HUES48 (cell line): ENCODE results near the gene RXYLT1.

Source experiments
- H3K27ac ChIP-seq: one replicate; pipeline ENCODE4 v1.7.0; 2013; ENCODE audit warnings: low read depth, low read length, inconsistent platforms
- H3K27me3 ChIP-seq: 2 replicates; pipeline ENCODE4 v1.6.1; 2013; ENCODE audit warnings: mild to moderate bottlenecking, low read length; ENCODE audit not compliant: control insufficient read depth, insufficient read depth
- H3K36me3 ChIP-seq: 2 replicates; pipeline ENCODE4 v1.6.1; 2013; ENCODE audit warnings: low read length; ENCODE audit not compliant: control insufficient read depth, insufficient read depth
- H3K4me1 ChIP-seq: 2 replicates; pipeline ENCODE4 v1.6.1; 2013; ENCODE audit warnings: mild to moderate bottlenecking, low read length; ENCODE audit not compliant: control insufficient read depth, insufficient read depth
- H3K4me3 ChIP-seq: 2 replicates; pipeline ENCODE4 v1.5.1; 2013; ENCODE audit warnings: mild to moderate bottlenecking, low read depth, low read length
- H3K9ac ChIP-seq: 2 replicates; pipeline ENCODE4 v1.6.1; 2013; ENCODE audit warnings: mild to moderate bottlenecking, low read depth, low read length, moderate library complexity
- H3K9me3 ChIP-seq: 2 replicates; pipeline ENCODE4 v1.6.1; 2013; ENCODE audit warnings: low read length; ENCODE audit not compliant: control insufficient read depth, insufficient read depth

The RXYLT1 gene

DNA sequence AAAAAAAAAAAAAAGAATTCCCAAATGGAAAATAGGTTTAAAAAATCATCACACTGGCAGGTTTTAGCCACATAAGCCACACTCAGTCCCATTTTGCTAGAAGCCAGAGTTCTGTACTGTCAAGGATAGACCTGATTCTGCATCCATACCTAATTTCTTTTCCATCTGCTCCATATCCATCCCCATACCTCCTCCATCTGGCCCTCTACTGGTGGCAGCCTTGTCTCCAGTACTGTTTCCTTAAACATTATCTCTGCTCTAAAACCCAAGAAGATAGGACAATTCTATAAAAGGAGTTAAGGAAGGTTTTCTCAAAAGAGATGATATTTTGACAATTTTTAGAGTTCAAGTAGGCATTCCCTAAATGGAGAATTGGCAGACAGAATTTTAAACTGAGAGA lies 26.0 kb upstream of the RXYLT1 start:
- Histone ChIP-seq H3K36me3 (no peaks in the 10 kb centered on the region), H3K27me3 (no peaks in the 10 kb centered on the region), H3K4me1 (no peaks in the 10 kb centered on the region), H3K4me3 (no peak overlapping the region), H3K9ac (no peak overlapping the region), H3K27ac (no peak overlapping the region), H3K9me3 (no peaks in the 10 kb centered on the region)

DNA sequence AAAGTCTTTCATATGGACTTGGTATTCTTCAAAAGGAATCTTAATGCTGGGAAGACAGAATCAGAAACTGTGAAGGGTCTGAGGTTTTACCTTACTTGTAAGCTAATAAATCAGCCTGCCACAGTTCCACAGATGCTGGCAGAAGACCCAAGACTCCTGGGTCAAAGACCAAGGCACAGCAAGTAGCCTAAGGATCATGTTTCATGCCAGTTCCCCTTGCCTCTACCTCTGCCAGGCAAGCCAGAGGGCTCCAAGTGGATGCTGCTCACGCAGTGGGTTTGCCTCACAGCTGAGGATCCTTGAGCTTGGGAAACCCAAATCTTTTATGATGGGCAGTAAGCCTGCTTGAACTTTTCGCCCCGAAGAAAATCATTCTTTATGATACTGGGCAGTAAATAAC lies 15.2 kb upstream of the RXYLT1 start:
- no peaks in the 10 kb centered on the region for H3K36me3 ChIP-seq
- no peaks in the 10 kb centered on the region for H3K9me3 ChIP-seq
- H3K27ac ChIP-seq: no peak overlapping the region
- H3K4me1 ChIP-seq: no peaks in the 10 kb centered on the region
- H3K9ac ChIP-seq: no peak overlapping the region
- H3K27me3 ChIP-seq: no peaks in the 10 kb centered on the region
- H3K4me3 ChIP-seq: no peak overlapping the region

DNA sequence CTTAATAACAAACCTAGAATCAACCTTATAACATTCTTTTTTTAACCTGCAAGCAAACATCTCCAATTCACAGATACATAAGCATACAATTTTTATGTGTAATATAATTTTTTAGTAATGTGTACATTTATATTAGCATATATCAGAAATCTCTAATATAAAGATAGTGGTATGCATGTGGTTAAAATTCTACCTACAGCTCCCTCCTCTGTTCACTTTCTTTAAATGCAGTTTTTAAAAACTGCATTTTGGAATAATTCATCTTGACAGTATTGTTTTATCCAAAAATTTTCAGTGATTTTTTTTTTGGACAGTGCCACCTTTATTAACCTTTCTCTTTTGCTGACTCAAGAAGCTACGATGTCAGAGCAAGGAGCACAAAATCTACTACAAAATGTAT lies 13.2 kb upstream of the RXYLT1 start:
- Histone ChIP-seq H3K9ac (no peak overlapping the region), H3K36me3 (no peaks in the 10 kb centered on the region), H3K27me3 (no peaks in the 10 kb centered on the region), H3K4me1 (no peaks in the 10 kb centered on the region), H3K4me3 (no peak overlapping the region), H3K9me3 (0 out of 2 replicates have a peak, but pooled peaks cover 7% of the 10 kb centered on the region), H3K27ac (no peak overlapping the region)

DNA sequence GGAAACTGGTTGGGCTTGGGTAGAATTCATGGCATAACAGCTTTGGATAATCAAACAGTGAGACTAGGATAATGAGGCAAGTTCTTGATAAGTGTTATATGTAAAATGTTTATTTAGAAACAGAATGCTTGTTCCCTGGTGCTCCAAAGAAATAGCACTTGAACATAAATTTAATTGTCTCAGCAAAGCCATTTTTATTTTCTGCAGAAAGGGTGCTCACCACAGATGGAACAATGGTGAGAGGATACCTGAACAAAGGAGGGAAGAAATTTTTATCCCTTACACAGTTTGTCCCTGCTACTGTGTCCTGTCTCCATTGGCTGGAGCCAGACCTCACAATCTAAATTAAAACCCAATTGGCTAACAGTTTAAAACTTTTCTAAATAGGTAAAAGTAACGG lies 9.3 kb upstream of the RXYLT1 start:
- Histone ChIP-seq H3K4me3 (no peak overlapping the region), H3K27me3 (no peaks in the 10 kb centered on the region), H3K36me3 (no peaks in the 10 kb centered on the region), H3K4me1 (no peaks in the 10 kb centered on the region), H3K9me3 (0 out of 2 replicates have a peak, but pooled peaks cover 7% of the 10 kb centered on the region), H3K27ac (no peak overlapping the region), H3K9ac (no peak overlapping the region)

DNA sequence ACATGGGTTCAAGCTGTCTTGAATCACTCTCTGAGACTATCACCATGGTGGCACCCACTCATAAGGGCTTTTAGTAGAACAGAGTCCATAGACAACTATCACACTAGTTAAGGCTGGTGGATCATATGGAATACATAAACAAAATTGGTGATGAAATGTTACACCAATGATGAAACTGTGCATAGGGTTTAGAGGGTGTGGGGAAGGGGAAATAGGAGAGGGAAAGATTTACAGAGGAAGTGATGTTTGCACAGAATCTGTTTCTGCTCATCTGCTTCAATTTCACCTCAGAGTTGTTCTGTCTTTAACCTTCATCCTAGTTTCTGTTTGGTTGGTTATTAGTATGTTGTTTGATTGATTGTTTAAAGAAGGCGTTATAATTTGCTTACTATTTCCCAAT lies 2.4 kb upstream of the RXYLT1 start:
- Histone ChIP-seq H3K4me1 (peaks cover 8% of the 10 kb centered on the region; the same call in 1 of the 2 replicates), H3K36me3 (peaks cover 11% of the 10 kb centered on the region), H3K9me3 (no peaks in the 10 kb centered on the region), H3K9ac (no peak overlapping the region), H3K4me3 (no peak overlapping the region), H3K27me3 (no peaks in the 10 kb centered on the region), H3K27ac (no peak overlapping the region)

DNA sequence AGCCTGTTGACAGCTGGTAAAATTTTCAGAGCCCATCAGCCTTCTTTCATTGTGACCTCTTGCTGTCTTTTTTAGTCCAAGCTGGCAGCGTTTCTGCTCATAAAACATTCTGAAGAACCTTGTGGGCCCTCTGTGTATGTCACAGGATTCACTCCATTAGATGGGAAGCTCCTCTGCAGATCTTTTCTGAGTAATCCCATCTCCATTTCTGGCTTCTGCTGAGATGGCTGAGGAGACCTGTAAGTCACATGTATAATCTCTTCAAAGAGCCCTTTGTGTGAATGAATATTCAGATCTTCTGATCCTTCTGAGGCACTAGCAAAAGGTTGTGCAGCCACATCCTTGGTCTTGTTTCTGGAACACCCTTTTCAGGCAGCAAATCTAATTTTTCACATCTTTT lies 2.8 kb downstream of the RXYLT1 start:
- no peaks in the 10 kb centered on the region for H3K9me3 ChIP-seq
- peaks cover 8% of the 10 kb centered on the region; the same call in 1 of the 2 replicates for H3K4me1 ChIP-seq
- H3K4me3 ChIP-seq: no peak overlapping the region
- H3K36me3 ChIP-seq: peaks cover 50% of the 10 kb centered on the region
- no peak overlapping the region for H3K27ac ChIP-seq
- H3K9ac ChIP-seq: no peak overlapping the region
- H3K27me3 ChIP-seq: no peaks in the 10 kb centered on the region

DNA sequence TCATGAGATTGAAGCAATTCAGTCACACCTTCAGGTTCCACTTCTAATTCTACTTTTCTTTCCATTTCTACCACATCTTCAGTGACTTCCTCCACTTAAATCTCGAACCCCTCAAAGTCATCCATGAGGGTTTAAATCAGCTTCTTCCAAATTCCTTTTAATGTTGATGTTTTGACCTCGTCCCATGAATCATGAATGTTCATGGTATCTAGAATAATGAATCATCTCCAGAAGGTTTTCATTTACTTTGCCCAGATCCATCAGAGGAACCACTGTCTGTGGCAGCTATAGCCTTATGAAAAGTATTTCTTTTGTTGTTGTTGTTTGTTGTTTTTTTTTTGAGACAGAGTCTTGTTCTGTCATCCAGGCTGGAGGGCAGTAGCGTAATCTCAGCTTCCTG lies 7.6 kb downstream of the RXYLT1 start:
- Histone ChIP-seq H3K9me3 (no peaks in the 10 kb centered on the region), H3K36me3 (peaks cover 67% of the 10 kb centered on the region), H3K27ac (no peak overlapping the region), H3K4me3 (no peak overlapping the region), H3K27me3 (no peaks in the 10 kb centered on the region), H3K9ac (no peak overlapping the region), H3K4me1 (no peaks in the 10 kb centered on the region)

DNA sequence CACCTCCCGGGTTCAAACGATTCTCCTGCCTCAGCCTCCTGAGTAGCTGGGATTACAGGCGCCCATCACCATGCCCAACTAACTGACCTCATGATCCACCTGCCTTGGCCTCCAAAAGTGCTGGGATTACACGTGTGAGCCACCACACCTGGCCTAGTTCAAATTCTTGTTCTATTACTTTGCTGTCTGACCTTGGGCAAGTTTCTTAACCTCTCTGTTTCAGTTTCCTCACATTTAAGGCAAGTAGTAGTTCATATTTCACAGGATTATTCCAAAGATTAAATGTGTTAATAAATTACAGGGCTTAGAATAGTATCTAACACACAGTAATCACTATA lies 10.9 kb downstream of the RXYLT1 start:
- H3K36me3 ChIP-seq: peaks cover 43% of the 10 kb centered on the region
- no peaks in the 10 kb centered on the region for H3K9me3 ChIP-seq
- no peak overlapping the region for H3K9ac ChIP-seq
- no peaks in the 10 kb centered on the region for H3K27me3 ChIP-seq
- no peaks in the 10 kb centered on the region for H3K4me1 ChIP-seq
- no peak overlapping the region for H3K27ac ChIP-seq
- no peak overlapping the region for H3K4me3 ChIP-seq

DNA sequence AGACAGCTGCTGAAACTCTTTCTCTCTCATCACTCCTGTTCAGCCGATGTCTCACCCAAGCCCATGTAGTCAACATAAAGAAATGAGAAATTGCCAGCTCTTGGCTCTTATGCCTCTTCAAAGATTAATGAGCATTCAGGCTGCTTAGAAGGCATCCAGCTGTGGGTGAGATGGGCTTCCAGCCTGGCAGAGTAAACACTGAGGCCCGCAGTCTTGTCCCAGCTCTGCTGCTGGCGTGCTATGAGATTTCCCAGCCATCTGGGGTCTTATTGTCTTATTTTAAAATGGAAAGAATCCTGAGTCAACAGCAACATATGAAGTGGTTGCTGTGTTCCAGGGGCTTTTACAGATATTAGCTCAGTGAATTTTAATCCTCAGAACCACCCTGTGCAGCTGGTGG lies 12.6 kb downstream of the RXYLT1 start:
- Histone ChIP-seq H3K4me1 (no peaks in the 10 kb centered on the region), H3K36me3 (peaks cover 31% of the 10 kb centered on the region), H3K9me3 (no peaks in the 10 kb centered on the region), H3K4me3 (no peak overlapping the region), H3K27me3 (no peaks in the 10 kb centered on the region), H3K27ac (no peak overlapping the region), H3K9ac (no peak overlapping the region)

DNA sequence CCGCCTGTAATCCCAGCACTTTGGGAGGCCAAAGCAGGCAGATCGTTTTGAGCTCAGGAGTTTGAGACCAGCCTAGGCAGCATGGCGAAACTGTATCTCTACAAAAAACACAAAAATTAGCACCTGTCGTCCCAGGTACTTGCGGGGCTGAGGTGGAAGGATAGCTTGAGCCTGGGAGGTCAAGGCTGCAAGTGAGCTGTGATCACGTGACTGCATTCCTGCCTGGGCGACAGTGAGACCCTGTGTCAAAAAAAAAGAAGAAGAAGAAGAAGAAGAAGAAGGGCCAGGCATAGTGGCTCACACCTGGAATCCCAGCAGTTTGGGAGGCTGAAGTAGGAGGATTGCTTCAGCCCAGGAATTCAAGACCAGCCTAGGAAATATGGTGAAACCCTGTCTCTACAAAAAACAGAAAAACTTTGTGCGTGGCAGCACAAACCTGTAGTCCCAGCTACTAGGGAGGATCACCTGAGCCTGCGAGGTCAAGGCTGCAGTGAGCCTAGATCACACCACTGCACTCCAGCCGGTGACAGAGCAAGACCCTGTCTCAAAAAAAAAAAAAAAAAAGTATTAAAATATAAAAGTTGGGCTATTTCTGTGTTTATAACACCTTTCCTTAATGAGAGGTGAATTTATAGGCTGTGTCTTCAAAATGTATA lies 15.5 kb downstream of the RXYLT1 start:
- no peaks in the 10 kb centered on the region for H3K27me3 ChIP-seq
- H3K4me3 ChIP-seq: no peak overlapping the region
- no peaks in the 10 kb centered on the region for H3K9me3 ChIP-seq
- H3K27ac ChIP-seq: no peak overlapping the region
- H3K4me1 ChIP-seq: no peaks in the 10 kb centered on the region
- peaks cover 12% of the 10 kb centered on the region for H3K36me3 ChIP-seq
- no peak overlapping the region for H3K9ac ChIP-seq

DNA sequence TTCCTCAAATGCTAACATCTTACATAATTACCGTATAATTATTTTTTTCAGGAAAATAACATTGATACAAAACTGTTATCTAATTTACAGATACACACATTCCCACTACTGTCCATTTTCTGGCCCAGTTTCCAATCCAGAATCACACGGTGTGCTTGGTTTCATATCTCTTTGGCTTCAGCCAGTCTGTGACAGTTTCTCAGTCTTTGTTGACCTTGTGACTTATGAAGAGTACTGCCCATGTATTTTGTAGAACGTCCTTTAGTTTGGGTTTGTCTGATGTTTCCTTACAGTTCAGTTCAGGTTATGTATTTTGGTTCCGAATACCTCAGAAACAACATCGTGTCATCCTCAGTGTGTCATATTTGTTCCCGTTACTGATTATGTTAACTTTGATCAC lies 16.2 kb downstream of the RXYLT1 start:
- Histone ChIP-seq H3K9me3 (no peaks in the 10 kb centered on the region), H3K9ac (no peak overlapping the region), H3K4me1 (no peaks in the 10 kb centered on the region), H3K27ac (no peak overlapping the region), H3K4me3 (no peak overlapping the region), H3K36me3 (peaks cover 6% of the 10 kb centered on the region; the same call in 1 of the 2 replicates), H3K27me3 (no peaks in the 10 kb centered on the region)
